22Rv1 (cell line): ENCODE measurements around the gene CCDC170.

Experiments used
- CTCF ChIP-seq: fragments of 450-650 bp; IDR thresholded peaks from 2 replicates; pipeline ENCODE4 v1.5.1; 2017; ENCODE audit warnings: mild to moderate bottlenecking
- ZFX ChIP-seq: fragments of 450-650 bp; IDR thresholded peaks from 2 replicates; pipeline ENCODE4 v1.6.1; 2017; ENCODE audit warnings: antibody characterized with exemption, borderline replicate concordance

GRCh38 chr6:151448623-151449022 lies 45.2 kb upstream of the CCDC170 start:
- TF ChIP-seq CTCF (no peak), ZFX (no peak)
